HG03025 (cell line): ENCODE measurements around the gene FUT6.
A peak's percentile ranks its signal among the peaks of the same experiment; 100 is the strongest.

ENCODE experiments used
- ATAC-seq: cut with Tn5 transposase; IDR thresholded peaks from one replicate; pipeline ENCODE4 v1.9.1; 2021; ENCODE audit warnings: mild to moderate bottlenecking, moderate library complexity; ENCODE audit not compliant: unreplicated experiment, low FRiP score

FUT6 gene

DNA sequence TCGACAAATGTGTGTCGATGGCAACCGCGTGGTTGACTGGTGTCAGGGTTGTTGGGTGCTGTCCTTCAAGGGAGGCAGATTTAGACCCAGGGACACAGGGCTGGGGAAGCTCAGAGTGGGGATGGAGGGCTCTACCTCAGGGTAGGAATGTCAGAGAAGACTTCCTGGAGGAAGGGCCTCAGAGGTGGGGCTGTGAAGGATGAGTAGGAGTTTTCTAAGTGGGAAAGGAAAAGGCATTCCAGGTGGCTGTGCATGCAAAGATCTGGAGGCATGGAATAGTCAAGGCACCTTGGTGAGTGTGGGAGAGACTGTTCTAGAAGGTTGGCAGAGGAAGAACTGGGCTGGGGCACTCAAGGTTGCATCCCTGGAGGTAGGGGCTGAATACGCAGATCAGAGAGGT, 32.6 kb downstream of the FUT6 start:
- ATAC-seq, result no peak

DNA sequence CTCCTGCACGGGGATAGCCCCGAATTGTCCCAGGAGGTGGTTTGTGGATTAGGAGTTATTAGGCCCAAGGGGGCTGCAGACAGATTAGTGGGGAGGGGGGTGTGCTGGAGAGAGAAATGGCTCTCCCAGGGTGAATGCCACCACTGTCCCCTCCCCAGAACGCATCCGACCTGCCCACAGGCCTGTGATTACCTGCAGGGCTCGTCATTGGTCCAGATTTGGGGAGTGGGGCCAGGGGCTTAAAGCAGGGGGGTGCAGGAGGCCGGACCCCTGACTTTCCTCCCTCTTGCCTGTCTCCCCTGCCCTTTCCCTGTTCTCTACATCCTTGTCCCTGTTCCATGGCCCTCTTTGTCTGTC, 33.4 kb downstream of the FUT6 start:
- no peak for ATAC-seq

DNA sequence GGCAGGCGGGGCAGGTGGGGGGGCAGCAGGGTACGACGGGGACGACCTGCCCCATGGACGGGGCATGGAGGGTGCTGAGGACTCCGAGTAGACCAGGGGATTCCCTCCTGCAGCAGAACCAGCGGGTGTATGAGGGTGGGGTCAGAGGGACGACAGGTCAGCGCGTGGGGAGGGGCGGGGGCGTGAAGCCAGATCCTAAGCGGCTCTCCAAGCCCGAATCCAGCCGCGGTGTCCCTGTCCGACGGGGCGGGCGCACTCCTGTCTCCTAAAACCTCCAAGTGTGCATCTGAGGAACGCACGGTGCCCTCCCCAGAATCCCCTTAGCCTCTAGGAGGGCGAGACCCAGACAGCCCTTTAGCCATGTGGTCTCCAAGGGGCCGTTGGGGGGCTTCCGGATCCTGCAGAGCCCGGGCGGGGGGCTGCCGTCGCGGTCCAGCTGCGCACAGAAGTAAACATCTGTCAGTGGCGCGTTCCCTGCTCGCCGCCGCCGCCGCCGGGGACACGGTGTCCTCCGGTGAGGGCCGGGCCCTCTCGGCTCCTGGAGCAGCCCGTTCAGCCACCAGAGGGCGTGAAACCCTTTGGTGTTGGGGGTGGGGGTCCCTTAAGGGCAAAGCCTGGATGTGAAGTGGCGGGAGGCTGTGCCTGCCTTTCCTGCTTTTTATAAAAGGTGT, 33.9 kb downstream of the FUT6 start:
- ATAC-seq, result no peak

DNA sequence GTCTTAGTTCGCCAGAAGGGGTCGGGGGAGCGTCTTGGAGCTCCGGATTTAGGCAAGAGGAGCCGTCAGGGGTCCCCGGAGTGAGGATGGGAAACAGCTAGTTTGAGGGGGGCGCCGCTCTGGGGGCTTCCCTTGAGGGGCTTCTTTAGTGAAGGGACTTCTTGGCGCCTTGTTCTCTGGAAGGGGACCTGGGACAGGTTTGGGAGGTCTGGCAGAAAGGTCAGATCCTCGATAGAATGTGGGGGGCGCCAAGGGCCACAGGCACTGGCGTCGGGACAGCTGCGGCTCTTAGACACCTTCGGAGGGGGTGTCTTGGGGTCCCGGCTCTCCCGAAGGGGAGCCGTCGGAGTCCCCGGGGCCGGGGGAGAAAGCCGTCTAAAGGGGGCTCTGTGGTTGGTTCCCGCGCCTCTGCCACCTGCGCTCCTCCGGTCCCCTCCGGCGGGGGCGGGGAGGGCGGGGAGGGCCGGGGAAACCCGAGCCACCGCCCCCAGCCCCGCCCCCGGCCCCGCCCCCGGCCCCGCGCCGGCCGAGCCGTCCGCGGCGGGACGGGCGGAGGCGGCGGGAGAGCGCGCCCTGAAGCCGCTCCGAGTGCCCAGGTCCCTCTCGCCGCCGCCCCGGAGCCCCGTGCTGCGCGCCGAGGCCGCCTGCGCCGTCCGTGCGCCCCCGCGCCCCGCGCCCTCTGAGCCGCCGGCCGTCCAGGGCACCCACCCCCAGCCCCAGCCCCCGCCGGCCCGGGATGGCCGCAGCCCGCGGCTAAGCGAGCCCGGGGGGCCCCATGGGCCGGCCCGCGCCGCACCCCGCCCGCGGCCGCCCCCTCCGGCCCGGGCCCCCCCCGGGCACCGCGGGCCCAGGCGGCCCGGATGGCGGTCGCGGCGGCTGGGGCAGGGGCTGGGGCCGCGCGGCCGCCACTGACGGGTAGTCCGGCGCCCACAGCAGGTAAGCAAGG, 34.7 kb downstream of the FUT6 start, which contains the start of gene NRTN:
Gene NRTN, plus strand, starts transcription at position 552 of the 946 bp plus-strand sequence. CDS start 19,099 bp downstream, outside the sequence.
- ATAC-seq, result no peak

DNA sequence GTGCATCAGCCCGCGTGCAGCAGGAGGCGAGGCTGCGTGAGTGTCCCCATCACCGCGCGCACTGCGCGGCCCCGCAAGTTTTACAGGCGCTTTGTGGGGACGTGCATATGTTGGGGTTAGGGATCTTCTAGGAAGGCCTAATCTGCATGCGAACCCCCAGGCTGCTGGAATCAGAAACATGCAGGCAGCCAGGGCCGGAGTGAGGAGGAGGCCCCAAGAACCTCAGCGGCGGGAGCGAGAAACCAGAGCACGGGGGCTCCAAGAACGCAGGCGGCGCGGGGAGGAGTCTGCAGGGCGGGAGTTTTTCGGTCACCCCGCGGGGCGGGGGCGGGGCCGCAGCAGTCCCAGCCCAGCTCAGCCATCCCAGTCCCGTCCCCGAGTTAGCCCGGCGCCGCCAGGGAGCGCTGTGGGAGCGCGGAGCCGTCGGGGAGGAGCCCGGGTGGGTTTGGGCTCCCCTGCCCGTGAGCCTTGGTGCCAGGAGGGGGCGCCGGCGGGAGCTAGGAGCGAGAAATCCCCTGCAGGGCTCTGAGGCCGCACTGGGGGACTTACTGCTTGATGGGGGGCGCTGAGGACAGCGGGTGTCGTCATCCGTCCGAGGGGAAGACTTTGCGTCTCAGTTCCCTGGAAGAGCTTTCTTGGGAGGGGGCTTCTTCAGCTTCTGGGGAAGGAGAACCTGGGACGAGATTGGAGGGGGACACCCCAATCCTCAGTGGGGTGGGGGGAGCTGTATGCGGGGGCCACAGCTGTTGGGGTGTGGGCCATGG, 35.6 kb downstream of the FUT6 start:
- no peak for ATAC-seq

DNA sequence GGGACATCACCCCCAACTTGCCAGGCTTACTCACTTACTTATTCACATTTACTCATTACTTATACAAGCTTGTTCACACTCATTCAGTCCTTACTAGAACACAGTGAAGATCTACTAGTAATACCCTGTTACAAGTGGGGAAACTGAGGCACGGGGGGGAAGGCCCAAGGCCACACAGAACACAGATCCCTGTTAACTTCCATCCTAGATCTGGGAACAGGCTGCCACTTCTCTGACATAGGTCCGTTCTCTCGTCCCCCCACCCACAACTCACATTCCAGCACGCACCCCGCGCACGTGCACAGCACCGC, 36.1 kb downstream of the FUT6 start:
- ATAC-seq, result no peak

DNA sequence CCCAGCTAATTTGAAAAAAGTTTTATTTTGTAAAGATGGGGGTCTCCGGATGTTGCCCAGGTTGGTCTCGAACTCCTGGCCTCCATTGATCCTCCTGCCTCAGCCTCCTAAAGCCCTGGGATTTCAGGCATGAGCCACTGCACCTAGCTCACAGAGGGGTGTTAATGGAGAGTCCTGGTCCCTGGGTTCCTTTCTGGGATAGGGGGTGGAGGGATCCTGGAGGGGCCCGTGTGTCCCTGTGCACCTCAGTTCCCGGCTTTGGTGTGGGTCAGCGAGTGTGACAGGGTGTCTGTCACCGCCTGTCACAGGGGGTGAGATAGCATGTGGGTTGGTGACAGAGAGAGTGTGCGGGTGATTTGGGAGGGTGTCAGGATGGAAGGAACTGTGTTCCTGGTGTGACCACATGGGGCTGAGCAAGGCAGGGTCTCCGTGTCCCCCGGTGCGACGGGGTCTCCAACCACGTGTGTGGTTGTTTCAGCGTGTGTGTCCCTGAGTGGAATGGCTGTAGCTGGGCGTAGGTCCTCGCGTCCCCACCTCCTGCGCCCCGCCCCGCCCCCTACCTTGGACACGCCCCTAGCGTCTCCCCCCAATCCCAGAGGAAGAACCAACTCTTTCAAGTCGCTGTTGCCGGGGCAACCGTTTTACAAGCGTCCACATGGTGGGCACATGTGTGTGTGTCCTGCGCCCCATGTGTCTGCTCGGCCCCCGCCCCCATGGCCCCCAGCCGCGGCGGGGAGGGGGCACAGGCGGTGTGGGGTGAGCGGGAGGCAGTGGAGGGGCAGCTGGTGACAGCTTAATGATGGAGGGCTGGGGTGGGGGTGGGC, 37.5 kb downstream of the FUT6 start:
- no peak for ATAC-seq

DNA sequence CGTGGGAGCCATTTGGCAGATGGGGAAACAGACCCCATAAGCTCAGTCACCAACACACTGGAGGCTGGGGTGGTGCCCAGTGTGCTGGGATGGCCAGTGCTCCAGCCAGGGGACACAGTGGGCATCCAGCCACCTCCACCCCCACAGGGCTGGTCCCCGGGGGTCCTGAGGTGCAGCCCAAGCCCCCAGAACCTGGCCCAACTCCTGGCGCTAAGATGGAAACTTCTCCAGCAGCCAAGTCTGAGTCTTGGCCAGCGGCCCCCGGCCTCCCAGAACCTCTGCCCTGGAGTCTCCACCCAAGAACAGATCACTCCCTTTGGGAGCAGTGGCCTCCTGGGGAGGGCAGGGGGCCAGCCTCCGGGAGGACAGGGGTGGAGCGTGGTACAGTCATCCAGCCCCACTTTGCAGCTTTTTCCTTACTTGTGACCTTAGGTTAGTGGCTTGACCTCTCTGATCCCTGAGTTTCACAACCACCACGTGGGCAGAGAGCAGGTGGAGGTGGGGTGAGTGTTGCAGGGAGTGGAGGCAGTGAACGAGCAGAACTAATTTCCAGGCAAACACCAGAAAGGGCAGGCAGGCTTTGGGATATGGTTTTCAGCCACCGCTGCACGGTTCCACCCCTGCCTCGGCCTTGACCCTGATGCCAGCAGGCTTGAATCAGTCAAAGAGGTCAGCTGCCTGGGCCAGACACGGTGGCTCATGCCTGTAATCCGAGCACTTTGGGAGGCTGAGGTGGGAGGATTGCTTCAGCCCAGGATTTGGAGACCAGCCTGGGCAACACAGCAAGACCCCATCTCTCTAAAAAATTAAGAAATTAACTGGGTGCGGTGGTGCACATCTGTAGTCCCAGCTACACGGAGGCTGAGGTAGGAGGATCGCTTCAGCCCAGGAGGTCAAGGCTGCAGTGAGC, 38.9 kb downstream of the FUT6 start:
- no peak for ATAC-seq

DNA sequence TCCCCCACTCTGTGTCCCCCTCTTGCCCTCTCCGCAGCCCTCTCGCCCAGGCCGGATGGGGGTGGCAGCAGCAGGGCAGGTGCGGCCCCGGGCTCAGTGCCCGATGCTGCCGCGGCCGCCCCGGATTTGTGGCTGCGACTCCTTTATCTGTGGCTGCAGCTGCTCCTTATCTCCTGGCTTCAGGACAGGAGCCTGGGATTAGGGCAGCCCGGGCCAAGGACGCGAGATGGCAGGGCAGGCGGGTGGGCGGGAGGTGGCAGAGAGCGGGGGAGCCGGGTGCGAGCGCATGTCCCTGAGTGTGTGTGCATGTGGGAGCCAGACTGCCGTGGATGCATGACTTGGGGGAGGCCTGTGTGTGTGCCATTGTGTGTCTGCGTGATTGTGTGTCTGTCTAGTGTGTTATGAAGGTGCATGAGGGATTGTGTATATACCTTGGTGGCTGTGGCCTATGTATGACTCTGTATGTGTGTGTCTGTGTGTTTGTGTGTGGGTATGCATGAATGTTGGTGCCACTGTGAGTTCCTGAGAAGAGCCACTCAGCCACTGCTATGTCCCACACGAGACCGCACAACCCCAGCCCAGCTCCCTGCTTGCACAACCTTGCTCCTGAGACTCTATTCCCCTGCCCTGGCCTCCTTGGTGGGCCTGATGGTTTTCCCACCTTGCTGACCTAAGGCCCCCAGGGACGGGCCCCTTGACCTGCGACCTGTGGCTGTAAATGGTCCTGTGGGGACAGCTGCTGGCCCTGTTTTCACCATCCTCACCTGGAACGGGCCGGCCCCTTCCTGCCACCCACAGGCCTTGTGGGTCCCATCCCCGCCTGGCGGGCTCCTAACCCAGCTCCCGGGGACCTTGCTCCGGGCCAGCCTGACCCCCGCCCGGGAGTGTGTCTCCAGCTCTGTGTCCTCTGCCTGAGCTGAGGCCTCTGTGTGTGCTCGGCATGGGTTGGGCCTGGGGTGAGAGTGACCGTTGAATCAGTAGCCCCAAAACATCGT, 40.0 kb downstream of the FUT6 start:
- ATAC-seq, result no peak

DNA sequence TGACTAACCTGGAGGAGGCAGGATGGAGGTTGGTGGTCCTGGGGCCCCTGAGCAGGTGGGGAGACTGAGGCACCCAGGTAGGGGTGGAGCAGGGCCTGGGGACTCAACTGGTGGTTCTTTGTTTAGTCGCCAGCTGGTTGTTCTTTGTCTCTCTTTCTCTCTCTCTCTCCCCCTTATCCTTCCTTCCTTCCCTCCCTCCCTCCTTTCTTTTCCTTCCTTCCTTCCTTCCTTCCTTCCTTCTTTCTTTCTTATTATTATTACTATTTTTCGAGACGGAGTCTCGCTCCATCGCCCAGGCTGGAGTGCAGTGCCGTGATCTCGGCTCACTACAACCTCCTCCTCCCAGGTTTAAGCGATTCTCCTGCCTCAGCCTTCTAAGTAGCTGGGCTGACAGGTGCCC, 41.3 kb downstream of the FUT6 start:
- no peak for ATAC-seq

DNA sequence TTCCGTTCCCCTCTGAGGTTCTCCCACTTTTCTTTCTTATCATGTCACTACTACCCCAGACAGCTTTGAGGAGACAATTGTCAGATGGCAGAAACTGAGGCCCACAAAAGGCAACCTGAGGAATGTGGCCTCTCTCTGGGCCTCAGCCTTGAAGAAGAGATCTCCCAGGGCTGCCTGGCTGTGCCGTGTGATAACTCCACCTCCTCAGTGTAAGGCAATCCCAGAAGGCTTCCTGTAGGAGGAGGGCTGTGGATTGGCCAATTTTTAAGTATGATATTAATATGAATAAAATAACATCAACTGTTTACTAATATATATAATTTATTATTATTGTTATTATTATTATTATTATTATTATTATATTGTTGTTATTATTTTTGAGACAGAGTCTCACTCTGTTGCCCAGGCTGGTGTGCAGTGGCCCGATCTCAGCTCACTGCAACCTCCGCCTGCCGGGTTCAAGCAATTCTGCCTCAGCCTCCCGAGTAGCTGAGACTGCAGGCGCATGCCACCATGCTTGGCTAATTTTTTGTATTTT, 44.1 kb downstream of the FUT6 start:
- no peak for ATAC-seq

DNA sequence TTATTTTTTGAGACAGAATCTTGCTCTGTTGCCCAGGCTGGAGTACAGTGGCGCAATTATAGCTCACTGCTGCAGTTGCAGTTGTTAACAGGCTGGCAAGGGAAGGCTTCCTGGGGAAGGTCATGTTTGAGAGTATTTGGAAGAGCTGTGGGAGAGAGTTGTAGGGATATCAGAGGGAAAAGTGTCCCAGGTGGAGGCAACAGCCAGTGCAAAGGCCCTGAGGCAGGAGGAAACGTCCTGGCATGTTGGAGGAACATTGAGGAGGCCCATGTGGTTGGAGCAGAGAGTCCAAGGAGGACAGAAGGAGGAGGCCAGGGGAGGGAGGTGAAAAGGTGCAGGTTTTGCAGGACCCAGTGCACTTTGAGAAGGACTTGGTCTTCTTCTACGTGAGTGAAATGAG, 46.3 kb downstream of the FUT6 start:
- no peak for ATAC-seq

DNA sequence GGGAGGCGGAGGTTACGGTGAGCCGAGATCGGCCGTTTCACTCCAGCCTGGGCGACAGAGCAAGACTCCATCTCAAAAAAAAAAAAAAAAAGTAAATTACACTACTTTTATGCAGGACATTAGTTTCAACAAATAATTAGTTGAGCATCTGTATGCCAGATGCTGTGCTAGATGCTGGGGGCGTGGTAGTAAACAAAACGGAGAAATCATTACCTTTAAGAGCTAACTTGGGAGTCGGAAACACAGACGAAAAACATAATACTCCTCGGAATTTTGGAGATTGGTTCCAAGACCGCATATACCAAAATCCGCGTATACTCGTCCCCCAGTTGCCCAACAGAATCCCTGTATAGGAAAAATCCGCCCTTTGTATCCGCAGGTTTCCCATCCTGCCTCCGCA, 47.3 kb downstream of the FUT6 start:
- ATAC-seq, result no peak

DNA sequence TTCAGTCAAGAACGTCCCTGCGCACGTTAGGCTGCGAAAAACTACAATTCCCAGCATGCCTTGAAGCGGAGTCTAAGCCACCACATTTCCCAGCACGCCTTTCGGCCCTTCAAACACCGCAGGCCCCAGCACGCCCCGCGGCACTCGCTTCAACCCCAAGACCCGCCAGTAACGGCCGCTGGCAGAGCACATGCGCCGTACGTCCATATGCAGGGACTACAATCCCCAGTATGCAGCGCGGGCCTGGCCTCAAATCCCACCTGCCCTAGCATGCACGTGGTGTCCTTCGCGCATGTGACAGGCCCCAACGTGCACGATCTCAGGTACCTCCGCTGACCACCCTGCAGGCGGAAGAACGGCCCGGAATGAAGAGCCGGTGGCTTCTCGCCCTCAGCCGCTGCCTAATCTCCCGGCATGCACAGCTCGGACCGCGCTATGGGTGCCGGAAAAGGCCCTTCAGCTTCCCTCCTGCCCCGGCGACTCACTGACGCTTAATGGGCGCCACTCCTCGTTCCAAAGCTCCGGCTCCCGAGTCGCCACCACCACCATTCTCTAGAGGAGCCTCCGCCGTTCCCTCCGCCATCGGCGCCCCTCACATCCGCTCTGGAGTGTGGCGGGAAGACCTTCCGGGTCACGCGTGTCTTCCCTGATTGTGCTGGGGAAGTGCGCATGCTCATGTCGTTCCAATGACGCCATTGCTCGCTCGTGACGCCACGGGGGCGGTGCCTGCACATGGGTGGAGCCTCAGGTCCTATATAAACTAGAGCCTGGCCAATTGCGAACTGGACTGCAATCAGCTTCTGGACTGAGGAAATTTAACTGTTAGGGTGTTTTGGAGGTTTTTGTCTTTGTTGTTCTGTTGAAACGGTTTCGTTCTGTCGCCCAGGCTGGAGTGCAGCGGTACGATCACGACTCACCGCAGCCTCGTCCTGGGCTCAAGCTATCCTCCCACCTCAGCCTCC, 48.7 kb downstream of the FUT6 start, which contains the start of gene DUS3L:
Gene DUS3L, minus strand, starts transcription at position 605 of the 962 bp plus-strand sequence. Its CDS starts 22 bp downstream, at position 583.
- peak; percentile 77 for ATAC-seq

DNA sequence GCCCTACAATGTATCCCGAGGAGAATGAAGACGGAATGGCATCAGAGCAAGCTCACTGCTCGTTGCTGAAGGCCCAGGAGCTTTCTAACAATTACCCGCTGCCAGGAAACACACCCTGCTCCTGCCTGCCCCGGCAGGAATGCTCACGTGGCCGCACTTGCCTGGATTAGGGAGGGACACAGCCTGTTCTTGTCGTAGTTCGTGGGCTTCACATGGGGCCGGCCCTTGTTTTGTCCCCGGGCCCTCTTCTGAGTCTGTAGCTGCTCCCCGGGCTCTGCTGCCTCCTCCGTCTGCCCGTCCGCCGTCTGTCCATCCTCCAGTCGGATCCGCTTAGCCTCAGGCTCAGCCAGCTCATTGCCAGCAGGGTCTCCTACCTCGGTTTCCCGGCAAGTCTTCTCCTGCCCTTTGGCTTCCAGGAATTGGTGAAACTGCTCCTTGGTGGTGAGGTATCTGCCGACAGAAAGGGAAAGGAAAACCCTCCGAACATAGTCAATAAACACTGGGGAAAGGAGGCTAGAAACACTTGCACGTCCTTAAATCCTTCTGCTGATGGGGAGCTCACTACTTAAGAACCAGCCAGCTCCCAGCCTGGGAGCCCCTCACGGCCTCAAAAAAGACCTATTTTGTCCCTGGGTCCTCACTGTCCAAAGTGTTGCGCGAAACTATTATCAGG, 49.5 kb downstream of the FUT6 start:
- ATAC-seq, result no peak

DNA sequence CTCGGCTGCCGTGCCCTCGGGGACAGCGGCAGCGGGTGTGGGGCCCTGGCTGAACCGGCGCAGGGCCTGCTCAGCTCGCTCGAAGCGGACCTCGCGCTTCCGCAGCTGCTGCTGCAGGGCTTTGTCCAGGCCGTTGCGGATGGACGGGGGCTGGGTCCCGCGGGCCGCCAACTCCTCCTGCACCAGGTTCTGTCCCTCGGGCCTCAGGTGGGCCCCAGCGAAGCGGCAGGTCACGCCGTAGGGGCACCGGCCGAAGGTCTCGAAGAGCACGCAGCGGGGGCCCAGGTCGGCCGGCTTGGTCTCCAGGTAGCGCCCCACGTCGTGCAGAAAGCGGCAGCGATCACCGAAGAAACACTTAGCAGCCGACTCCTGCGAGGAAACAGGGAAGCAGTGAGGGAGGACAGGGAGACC, 50.1 kb downstream of the FUT6 start:
- no peak for ATAC-seq
